Activated T-cell treated with anti-CD3 and anti-CD28 coated beads for 48 hours (primary cell): ENCODE measurements around the gene UACA.
"Not testable (repeated sequence)": the region's sequence is repeated elsewhere in the genome, so short reads cannot be mapped to it uniquely, and the experiment has no call there.

Experiments used
- DNase-seq: peaks from one replicate; pipeline ENCODE4 v3.0.0-alpha.2; 2020; ENCODE audit warnings: low read depth

Gene UACA

DNA sequence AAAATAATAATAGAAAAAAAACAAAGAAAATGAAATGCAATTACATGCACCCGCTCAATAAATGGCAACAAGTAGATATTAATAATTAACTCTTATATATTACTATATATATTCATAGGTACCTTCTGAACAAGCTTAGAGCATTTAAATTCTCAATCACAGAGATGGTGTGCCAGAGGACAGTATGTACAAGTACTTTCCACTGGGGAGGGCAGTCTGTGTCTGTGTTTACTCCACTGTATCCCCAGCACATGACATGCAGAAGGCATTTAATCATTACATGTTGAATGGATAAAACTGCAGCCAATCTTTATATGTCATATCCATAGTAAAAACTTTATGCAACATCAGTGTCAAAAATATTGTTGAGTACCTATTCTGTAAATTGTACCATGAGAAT is 97.8 kb downstream of the UACA start:
- DNase-seq, result no peak

DNA sequence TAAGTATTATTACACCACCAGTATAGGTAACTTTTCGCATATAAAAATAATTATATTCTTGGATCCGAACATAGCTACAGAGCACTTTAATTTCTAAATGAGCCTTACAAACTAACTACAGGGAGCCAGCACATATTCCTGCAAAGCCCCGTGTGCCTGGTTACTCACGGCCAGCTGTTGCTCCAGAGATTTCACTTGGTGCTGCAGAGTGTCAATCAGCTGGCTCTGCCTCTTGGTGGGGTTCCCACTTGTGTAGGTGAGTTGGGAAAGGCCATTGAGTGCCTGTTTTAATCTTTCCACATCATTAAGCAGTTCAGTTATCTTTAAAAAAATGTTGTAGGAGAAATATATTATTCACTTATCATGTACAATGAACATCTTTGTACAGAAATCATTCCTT is 98.9 kb downstream of the UACA start:
- DNase-seq, result no peak

DNA sequence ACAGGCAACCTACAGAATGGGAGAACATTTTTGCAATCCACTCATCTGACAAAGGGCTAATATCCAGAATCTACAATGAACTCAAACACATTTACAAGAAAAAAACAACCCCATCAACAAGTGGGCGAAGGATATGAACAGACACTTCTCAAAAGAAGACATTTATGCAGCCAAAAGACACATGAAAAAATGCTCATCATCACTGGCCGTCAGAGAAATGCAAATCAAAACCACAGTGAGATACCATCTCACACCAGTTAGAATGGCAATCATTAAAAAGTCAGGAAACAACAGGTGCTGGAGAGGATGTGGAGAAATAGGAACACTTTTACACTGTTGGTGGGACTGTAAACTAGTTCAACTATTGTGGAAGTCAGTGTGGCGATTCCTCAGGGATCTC is 100.3 kb downstream of the UACA start:
- not testable (repeated sequence) for DNase-seq

DNA sequence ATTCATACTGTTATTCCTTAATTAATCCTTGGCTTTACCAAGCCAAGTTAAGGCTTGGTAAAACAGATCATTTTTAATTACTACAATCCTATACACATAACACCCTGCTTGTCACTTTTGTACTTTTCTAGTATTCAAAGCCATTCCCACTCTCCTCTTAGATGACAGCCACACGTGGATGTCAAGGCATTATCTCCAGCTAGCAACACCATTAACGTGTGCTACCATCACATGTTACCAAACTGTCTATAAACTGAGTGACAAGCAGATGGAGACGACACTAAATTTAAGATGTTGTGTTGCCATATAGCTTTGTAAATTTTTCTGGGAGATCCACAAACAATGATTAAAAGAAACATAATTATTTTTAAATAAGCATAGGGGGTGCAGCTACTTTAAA is 103.7 kb downstream of the UACA start:
- DNase-seq, result no peak

DNA sequence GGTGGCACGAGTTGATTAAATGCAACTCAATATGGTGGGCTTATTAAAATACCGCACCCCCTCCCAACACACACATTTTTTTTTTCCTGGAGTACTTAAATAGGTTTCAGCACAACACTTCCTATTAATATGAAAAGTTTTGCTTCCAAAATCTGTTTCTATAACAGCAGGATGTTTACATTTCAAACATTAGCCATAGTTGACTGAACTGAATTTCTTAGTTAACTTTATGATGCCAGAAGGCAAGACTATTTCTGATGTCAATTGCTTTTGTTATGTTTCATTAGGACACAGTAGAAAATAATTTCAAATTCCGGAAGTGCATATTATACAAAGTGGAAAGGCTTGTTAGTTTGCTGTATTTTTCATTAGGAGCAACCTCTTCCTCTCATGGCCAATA is 104.7 kb downstream of the UACA start:
- no peak for DNase-seq

DNA sequence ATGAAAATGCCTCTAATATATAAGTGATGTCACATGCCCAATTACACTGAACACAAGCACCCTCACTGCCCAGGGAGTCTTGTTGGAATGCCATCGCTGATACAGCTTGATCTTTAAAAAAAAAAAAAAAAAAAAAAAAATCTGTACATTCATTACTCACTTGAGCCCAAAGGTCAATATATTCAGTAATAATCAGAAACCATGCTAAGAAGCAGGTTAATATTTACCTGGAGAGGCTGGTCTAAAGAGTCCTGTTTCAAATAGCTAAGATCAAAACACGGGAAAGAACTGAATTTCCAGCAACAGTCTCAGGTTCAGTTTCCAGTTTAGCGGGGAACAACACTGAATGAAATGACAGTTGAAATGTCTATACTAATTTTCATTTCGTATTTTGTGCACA is 109.9 kb downstream of the UACA start:
- no peak for DNase-seq

DNA sequence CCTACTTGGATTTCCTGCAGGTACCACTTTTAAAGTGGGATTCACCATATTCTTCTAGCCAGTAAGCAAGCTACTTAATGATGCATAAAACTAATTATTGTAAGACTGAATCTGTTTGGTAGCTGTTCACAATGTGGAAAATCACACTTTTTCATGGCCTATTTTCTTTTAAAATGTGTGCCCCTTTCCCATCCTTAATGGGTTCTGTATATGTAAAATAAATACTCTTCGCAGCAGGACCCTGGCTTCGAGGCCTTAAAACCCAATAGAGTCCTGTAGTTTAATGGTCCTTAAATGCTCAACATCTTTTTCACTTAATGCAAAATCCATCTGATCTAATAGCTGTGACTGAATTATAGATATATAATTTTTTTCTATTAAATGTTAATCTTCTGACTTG is 111.0 kb downstream of the UACA start:
- DNase-seq, result no peak

DNA sequence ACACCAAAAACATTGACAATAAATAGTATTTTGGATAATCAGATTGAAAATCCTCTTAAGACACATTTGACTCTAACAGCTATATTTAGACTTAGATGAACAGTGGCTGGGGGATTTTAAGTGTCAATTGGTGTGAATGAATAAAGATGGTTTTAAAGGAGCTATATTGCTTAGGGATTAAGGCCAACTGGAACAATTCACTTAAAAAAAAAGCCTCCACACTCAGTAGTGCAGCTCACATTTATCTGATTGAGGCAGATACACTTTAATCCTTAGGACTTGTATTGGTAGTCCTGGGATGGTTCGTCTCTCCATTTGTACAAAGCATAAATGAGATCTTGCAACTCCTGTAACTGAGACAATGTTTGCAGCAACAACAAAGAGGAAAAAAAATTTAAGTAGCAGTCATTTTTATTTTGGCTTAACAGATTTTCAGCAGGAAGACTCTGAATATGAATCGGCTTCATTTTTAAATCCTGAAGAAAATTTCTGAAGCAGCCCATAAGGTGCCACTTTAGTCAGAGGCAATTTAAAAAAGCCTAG is 112.0 kb downstream of the UACA start:
- no peak for DNase-seq

DNA sequence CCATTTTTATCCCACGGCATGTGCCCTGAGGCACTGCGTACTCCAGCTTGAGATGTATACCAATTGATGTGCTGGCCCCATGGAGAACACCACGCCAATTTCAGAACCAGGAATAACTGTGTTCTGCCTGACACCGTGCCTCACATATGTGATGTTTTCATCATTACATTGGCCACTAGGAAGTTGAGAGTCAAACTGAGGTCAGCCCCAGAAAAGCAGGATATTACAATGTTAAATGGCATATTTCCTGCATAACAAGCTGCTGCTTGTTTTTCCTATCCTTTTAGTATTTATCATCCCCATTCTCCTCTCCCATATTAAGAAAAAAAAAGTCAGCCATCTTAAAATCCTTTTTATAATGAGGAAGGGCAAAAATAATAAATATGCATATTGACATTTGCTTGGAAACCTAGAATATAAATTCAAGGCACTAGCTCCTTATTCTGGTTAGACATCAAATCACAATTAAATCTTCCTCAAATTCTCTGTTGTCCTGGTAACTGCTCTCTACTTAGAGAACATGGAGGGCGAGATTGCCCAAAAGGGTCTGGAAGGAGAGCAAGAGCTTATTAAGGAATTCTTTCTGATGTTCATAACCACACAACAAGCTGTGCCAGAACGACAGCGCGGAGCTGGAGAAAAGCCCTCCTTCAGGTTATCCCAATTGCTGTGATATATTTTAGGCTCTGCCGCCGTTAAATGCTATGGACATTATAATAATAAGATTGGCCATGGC is 112.6 kb downstream of the UACA start:
- no peak for DNase-seq

DNA sequence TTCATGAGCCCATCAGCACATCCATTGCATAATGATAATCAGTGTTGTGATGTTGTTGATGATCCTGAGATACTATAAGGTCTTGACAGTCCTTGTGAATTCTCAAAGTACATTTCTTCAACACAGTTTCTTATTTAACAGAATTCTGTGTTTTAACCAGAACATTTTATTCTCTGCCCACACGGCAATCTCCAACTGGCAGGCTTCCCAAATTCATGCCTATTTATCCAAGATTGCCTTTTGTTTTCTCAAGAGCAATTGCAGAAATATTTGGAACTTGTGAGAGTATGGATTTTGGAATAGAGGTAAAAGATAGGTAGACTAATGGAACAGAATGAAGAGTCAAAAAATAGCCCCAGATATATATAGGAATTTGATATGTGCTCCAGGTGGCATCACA is 116.0 kb downstream of the UACA start:
- DNase-seq, result no peak

DNA sequence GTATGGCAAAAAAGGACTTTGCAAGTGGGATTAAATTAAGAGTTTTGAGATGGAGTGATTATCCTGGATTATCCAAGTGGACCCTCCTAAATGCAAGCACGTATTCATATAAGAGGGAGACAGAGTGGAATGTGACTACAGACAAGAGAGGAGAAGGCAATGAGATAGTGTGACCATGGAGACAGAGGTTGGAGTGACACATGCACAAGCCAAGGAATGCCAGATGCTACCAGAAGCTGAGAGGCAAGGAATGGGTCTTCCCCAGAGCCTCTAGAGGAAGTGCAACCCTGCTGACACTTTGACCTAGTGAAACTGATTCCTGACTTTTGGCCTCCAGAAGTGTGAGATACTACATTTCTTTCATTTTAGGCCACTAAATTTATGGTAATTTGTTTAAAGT is 117.2 kb downstream of the UACA start:
- DNase-seq, result no peak

DNA sequence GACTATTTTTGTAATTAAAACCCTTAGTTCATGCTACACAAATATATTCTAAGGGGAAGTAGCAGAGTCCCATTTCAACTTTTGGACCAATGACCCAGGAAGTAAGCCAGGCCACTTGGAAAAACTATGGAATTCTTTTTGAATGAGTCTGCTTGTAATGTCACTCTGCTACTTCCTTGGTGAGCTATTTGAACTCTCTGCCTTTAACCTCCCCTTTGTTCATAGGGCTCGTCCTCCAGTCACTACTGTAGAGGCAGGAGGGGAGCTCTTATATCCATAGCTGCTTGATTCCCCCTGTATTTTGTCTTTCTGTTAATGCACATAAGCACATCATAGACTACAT is 119.6 kb downstream of the UACA start:
- no peak for DNase-seq

DNA sequence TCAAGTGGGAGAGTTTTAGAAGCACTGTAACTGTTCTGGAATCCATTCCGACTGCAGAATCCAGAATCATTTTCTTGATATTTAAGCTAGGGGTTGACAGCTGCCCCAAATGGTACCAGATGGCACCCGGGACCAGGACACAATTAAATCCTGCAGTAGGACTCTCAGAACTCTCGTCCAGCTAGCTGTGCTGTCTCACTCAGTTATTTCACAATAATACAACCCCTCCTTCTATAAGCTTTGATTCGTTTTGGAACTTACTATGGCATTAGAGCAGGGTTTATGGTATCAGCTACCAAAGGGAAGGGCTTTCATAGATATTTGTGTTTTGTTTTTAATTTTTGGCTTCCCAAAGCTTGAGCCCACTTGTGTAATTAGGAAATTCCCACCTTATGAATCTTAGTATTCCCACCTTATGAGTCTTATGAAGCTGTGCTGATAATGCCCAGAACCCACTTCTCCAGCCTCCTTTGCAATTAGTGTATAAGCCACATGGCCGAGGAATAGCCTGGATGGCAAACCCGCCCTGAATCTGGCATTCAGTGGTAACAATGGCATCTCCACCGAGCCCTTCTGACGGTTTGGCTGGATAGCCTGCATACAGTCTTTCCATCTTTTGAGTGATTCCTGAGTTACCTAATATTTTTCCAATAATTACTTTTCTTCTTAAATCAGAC is 120.1 kb downstream of the UACA start:
- DNase-seq, result no peak

DNA sequence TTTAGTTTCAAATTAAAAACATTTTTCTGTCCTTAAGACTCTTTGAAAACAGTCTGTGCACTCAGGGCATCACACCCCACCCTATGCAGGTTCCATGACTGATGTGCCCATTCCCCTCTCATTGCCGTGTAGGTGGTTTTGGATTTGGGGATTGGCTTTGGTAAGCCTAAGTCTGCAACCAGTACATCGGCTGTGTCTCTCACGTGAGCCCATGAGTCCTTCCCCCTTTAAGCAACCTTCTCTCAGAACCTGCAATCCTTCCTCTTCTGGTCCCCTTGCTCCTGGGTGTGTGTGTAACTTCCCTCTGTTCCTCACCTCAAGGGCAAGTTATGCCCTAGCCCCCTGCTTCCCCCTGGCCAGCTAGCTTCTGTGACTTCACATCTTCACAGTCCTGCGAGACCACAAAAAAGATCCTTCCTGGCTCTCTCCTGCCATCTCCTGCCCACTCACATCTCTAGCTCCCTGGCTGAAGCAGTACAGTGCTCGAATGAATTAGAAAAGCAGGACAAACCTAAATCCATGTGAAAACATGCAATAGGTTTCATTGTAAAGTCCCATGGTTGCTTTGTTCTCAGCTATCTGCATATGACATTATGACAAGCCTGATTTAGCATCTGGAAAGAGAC is 126.7 kb downstream of the UACA start:
- no peak for DNase-seq

DNA sequence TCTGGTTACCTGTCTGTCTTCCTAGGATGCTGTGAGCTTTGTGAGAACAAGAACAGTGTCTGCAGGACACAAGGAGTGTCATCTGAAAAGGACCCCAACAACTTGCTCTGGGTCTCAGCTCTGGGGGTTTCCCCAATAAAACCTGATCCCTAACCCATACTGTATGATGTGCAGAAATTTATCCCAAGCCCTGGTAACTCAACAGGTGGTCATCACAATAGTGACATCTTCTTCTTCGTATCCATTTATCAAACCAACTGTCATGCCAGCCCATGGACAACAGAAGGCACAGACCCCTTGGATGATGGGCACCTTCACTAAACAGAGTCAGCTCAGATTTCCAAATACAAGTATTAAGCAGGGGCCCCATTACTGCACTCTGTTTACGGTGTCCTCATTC is 127.5 kb downstream of the UACA start:
- no peak for DNase-seq

DNA sequence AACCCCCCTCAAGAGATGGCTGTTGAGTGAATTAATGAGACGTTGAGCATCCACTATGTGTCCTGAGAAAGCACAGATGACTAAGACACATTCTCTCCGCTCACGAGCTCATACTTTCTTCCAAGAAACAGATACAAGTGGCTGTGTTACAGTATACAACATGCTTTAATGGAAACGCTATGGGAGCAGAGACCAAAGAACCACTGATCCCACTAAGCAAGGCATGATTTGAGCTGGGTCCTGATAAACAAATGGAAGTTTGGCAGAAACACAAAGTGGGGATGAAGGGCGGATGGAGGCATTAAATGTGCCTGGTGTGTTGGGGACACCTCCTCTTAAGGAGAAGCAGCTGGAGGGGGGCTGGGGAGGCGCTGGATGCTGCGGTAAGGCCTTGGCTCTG is 129.4 kb downstream of the UACA start:
- no peak for DNase-seq

DNA sequence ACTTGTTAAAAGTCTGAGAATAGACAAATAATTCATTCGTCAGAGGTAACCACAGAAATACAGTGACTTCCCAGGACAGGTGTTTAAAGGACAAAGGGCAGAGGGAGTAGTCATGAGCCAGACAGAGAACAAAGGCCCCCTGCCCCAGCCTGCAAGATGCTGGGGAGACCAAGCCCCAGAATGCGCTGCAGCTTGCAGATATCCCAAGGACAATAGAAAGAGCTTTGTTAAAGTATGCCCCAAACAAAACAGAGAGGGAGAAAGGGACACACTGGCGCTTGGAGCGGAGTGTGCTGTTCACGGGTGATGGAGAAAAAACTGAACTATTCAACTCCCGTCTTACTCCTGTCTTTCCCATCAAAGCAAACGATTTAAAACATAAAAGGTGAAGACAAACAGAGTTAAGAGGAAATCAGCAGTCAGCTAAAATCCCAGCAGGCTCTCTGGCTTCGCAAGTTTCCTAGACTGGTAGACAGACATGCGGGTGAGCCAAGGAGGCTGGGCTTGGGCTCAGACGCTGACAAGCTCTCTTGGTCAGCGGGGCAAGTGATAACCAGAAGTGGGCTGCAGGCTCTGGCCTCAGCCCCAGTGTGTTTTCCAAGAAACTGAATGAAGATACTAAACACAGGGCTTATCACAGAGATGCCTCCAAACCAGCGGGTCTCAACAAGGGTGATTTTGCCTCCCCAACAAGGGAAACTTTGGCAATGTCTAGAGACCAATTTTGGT is 130.1 kb downstream of the UACA start:
- DNase-seq, result no peak

DNA sequence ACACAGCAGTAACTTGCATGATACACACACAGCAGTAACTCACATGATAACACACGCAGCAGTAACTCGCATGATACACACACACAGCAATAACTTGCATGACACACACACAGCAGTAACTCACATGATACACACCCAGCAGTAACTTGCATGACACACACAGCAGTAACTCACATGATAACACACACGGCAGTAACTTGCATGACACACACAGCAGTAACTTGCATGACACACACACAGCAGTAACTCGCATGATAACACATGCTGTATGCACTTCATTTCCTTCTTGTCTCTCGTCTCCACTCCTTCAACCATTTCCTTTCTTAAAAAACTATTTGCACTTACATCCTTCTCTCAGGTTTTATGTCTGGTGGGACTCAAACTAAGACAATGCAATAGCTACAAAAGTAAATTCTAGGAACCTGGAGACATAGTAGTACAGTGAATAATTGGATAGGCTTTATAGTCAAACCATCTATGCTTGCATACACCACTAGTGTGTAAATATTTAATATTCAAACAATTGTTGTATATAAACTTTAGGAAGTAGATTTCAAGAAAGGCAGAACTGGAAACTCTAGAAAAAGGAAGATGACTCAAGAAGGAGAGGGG is 130.8 kb downstream of the UACA start:
- no peak for DNase-seq

DNA sequence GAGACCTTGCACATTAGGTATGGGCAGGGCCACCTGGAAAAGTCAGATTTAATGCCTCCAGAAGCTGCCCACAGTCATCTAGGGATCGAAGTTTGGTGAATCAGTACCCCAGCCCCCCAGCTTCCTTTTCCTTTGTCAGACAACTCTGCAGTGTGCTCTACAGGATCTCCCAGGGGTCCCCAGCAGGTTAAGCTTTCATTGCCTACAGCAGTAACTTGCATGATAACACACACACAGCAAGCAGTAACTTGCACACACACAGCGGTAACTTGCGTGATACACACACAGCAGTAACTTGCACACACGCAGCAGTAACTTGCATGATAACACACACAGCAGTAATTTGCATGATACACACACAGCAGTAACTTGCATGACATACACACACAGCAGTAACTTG is 131.3 kb downstream of the UACA start:
- no peak for DNase-seq

DNA sequence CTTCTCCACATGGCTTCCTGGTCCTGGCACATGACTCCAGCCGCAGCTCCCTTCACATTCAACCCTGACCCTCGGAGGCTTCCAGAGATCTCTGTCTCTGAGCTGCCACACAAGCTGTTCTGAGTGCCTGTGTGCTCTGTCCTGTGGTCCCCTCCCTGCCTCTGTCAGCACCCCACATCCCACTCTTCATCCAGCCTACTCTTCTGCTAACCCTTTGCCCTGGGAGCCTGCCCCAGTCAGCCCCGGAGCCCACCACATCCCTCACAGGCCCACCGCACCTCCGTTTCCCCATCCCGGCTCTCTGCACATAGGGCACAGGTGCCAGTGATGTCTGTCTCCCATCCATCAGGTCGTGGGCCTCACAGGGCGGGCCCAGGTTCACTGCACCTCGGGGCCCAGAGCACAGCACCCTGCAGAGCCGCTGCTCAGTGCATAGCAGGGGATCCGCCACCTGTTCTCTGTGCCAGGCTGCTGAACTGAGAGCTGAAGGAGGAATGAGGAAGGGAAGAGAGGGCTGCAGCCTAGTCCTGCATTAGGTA is 133.6 kb downstream of the UACA start:
- no peak for DNase-seq

DNA sequence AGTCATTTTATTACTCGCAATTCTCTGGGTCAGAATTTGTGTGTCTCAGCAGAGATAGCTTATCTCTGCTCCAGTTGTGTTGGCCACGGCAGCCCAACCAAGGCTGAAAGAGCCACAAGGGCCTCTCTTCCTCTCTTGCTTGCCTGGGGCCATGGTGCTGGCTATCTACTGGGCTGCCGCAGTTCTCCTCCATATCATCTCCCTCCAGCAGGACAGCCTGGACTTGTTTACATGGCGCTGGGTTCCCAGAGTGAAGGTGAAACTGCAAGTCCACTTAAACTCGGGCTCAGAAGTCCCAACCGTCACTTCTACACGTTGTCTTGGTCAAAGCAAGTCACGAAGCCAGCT is 134.8 kb downstream of the UACA start:
- no peak for DNase-seq
